ENCODE measurements around the gene PTCH2. TPM values are rescaled to one million over a fixed set of nuclear protein-coding genes. Genes with fewer than 3 reads are reported as not detected.

PTCH2 gene
- total RNA-seq, 1 experiment from 2014 or later, result 1.1 TPM

DNA sequence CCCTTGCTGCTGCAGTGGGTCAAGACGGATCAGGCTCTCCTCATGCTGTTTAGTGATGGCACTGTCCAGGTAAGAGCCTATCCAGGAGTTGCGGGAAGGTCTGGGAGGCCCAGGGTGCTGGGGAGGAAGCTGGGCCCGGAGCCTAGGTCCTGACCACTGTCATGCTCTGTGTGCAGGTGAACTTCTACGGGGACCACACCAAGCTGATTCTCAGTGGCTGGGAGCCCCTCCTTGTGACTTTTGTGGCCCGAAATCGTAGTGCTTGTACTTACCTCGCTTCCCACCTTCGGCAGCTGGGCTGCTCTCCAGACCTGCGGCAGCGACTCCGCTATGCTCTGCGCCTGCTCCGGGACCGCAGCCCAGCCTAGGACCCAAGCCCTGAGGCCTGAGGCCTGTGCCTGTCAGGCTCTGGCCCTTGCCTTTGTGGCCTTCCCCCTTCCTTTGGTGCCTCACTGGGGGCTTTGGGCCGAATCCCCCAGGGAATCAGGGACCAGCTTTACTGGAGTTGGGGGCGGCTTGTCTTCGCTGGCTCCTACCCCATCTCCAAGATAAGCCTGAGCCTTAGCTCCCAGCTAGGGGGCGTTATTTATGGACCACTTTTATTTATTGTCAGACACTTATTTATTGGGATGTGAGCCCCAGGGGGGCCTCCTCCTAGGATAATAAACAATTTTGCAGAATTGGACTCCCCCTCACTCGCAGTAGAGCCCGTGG lies 37.6 kb downstream of the PTCH2 start:
- Mint-ChIP-seq H3K9me3 (no peaks in the 10 kb centered on the region), H3K36me3 (peaks cover 22% of the 10 kb centered on the region), H3K27me3 (ENCODE audit: low read depth) (peaks cover 3% of the 10 kb centered on the region; the same call in 1 of the 2 replicates), H3K4me1 (peaks cover 41% of the 10 kb centered on the region), H3K27ac (peak overlapping the region; percentile 84), H3K4me3 (no peak overlapping the region)
- ATAC-seq (no peak), DNase-seq (ENCODE audit: low spot score) (no peak)
- TF ChIP-seq ZNF416 (CRISPR knock-in tag; IDR thresholded peaks at IDR 0.05) (no peak), CBFB (CRISPR knock-in tag; IDR thresholded peaks at IDR 0.05; ENCODE audit: low read depth) (no peak), TP53 (CRISPR knock-in tag; IDR thresholded peaks at IDR 0.05) (no peak), SMAD4 (CRISPR knock-in tag; IDR thresholded peaks at IDR 0.05) (no peak), TEAD1 (CRISPR knock-in tag; IDR thresholded peaks at IDR 0.05) (no peak), NR2C2 (CRISPR knock-in tag; IDR thresholded peaks at IDR 0.05) (no peak), RORB (CRISPR knock-in tag; IDR thresholded peaks at IDR 0.05) (no peak)
- TF ChIP-seq, protein P1, sequence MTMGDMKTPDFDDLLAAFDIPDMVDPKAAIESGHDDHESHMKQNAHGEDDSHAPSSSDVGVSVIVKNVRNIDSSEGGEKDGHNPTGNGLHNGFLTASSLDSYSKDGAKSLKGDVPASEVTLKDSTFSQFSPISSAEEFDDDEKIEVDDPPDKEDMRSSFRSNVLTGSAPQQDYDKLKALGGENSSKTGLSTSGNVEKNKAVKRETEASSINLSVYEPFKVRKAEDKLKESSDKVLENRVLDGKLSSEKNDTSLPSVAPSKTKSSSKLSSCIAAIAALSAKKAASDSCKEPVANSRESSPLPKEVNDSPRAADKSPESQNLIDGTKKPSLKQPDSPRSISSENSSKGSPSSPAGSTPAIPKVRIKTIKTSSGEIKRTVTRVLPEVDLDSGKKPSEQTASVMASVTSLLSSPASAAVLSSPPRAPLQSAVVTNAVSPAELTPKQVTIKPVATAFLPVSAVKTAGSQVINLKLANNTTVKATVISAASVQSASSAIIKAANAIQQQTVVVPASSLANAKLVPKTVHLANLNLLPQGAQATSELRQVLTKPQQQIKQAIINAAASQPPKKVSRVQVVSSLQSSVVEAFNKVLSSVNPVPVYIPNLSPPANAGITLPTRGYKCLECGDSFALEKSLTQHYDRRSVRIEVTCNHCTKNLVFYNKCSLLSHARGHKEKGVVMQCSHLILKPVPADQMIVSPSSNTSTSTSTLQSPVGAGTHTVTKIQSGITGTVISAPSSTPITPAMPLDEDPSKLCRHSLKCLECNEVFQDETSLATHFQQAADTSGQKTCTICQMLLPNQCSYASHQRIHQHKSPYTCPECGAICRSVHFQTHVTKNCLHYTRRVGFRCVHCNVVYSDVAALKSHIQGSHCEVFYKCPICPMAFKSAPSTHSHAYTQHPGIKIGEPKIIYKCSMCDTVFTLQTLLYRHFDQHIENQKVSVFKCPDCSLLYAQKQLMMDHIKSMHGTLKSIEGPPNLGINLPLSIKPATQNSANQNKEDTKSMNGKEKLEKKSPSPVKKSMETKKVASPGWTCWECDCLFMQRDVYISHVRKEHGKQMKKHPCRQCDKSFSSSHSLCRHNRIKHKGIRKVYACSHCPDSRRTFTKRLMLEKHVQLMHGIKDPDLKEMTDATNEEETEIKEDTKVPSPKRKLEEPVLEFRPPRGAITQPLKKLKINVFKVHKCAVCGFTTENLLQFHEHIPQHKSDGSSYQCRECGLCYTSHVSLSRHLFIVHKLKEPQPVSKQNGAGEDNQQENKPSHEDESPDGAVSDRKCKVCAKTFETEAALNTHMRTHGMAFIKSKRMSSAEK (CRISPR knock-in tag; IDR thresholded peaks at IDR 0.05; ENCODE audit: borderline replicate concordance), result no peak
- TF ChIP-seq, protein P2, sequence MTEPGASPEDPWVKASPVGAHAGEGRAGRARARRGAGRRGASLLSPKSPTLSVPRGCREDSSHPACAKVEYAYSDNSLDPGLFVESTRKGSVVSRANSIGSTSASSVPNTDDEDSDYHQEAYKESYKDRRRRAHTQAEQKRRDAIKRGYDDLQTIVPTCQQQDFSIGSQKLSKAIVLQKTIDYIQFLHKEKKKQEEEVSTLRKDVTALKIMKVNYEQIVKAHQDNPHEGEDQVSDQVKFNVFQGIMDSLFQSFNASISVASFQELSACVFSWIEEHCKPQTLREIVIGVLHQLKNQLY (CRISPR knock-in tag; IDR thresholded peaks at IDR 0.05), result no peak
- TF ChIP-seq, protein P3, sequence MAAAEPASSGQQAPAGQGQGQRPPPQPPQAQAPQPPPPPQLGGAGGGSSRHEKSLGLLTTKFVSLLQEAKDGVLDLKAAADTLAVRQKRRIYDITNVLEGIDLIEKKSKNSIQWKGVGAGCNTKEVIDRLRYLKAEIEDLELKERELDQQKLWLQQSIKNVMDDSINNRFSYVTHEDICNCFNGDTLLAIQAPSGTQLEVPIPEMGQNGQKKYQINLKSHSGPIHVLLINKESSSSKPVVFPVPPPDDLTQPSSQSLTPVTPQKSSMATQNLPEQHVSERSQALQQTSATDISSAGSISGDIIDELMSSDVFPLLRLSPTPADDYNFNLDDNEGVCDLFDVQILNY (CRISPR knock-in tag; IDR thresholded peaks at IDR 0.05), result no peak
- ChIA-PET POLR2A (no interaction called here), CTCF (interaction anchor here (0.5 to 2.8 kb wide), 8 partner anchors 9 to 74 kb away, joined by 3 to 14 read pairs (median 6); partner anchors contain the start of gene RNU5D-1)

DNA sequence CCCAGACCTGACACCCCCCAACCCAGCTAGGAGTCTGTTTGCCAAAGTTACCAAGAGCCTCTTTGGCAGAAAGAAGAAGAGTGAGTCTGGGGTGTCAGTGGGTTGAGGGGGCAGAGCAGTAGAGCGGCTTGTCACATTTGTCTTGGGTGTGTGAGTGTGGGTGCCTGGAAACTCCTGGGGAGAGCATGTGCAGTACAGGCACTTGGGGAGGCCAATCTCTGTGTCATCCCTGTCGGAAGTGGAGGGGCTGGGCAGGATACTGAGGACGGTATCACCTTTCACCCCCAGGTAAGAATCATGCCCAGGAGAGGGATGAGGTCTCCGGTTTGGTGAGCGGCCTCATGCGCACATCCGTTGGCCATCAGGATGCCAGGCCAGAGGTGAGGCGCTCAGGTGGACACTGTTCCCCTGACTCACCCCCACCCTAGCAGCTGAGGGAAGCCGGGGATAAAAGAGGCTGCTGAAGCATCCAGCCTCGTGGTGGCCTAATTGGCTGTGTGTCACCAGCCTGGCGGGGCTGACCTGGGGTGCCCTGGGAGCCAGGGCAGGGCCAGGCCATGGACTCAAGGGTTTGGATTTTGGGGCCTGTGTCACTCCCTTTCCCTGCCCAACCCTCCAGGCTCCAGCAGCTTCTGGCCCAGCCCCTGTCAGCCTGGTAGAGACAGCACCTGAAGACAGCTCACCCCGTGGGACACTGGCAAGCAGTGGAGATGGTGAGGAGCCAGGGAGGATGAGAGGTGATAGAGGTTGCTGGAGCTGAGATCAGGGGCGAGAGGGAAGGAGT lies 39.5 kb downstream of the PTCH2 start:
- no peak overlapping the region for H3K4me3 Mint-ChIP-seq
- H3K27ac Mint-ChIP-seq, result no peak overlapping the region
- ATAC-seq (no peak), DNase-seq (ENCODE audit: low spot score) (no peak)
- peaks cover 34% of the 10 kb centered on the region for H3K4me1 Mint-ChIP-seq
- ChIA-PET POLR2A (interaction anchor here (0.5 to 0.9 kb wide), 2 partner anchors 9 to 10 kb away, joined by 3 read pairs; no protein-coding TSS in a partner anchor), CTCF (no interaction called here)
- peaks cover 3% of the 10 kb centered on the region; the same call in 1 of the 2 replicates for H3K27me3 Mint-ChIP-seq (ENCODE audit: low read depth)
- peaks cover 22% of the 10 kb centered on the region for H3K36me3 Mint-ChIP-seq
- no peaks in the 10 kb centered on the region for H3K9me3 Mint-ChIP-seq
- TF ChIP-seq EMX1 (CRISPR knock-in tag; IDR thresholded peaks at IDR 0.05) (no peak), ZNF263 (CRISPR knock-in tag; IDR thresholded peaks at IDR 0.05; ENCODE audit: low read depth) (no peak), NR3C1 (CRISPR knock-in tag; conservative IDR thresholded peaks at IDR 0.05; ENCODE audit: low read depth) (no peak), FOXK1 (CRISPR knock-in tag; IDR thresholded peaks at IDR 0.05) (no peak), TCF7 (CRISPR knock-in tag; IDR thresholded peaks at IDR 0.05; ENCODE audit: low read depth) (no peak), NR2C2 (CRISPR knock-in tag; IDR thresholded peaks at IDR 0.05) (no peak), TEAD1 (CRISPR knock-in tag; IDR thresholded peaks at IDR 0.05) (no peak), ELF4 (CRISPR knock-in tag; IDR thresholded peaks at IDR 0.05; ENCODE audit: low read depth) (no peak), TEAD4 (CRISPR knock-in tag; IDR thresholded peaks at IDR 0.05) (no peak), OVOL2 (CRISPR knock-in tag; IDR thresholded peaks at IDR 0.05; ENCODE audit: borderline replicate concordance) (no peak), ZNF416 (CRISPR knock-in tag; IDR thresholded peaks at IDR 0.05) (no peak), ZNF423 (CRISPR knock-in tag; IDR thresholded peaks at IDR 0.05) (no peak), SMAD4 (CRISPR knock-in tag; IDR thresholded peaks at IDR 0.05) (no peak)
- TF ChIP-seq, protein P4, sequence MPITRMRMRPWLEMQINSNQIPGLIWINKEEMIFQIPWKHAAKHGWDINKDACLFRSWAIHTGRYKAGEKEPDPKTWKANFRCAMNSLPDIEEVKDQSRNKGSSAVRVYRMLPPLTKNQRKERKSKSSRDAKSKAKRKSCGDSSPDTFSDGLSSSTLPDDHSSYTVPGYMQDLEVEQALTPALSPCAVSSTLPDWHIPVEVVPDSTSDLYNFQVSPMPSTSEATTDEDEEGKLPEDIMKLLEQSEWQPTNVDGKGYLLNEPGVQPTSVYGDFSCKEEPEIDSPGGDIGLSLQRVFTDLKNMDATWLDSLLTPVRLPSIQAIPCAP (CRISPR knock-in tag; IDR thresholded peaks at IDR 0.05), result no peak
- TF ChIP-seq, protein P5, sequence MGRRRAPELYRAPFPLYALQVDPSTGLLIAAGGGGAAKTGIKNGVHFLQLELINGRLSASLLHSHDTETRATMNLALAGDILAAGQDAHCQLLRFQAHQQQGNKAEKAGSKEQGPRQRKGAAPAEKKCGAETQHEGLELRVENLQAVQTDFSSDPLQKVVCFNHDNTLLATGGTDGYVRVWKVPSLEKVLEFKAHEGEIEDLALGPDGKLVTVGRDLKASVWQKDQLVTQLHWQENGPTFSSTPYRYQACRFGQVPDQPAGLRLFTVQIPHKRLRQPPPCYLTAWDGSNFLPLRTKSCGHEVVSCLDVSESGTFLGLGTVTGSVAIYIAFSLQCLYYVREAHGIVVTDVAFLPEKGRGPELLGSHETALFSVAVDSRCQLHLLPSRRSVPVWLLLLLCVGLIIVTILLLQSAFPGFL (CRISPR knock-in tag; IDR thresholded peaks at IDR 0.05; ENCODE audit: borderline replicate concordance), result no peak
- TF ChIP-seq, protein P6, sequence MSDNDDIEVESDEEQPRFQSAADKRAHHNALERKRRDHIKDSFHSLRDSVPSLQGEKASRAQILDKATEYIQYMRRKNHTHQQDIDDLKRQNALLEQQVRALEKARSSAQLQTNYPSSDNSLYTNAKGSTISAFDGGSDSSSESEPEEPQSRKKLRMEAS (CRISPR knock-in tag; IDR thresholded peaks at IDR 0.05), result no peak
- TF ChIP-seq, protein P7, sequence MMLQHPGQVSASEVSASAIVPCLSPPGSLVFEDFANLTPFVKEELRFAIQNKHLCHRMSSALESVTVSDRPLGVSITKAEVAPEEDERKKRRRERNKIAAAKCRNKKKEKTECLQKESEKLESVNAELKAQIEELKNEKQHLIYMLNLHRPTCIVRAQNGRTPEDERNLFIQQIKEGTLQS (CRISPR knock-in tag; conservative IDR thresholded peaks at IDR 0.05), result no peak
- TF ChIP-seq, protein P8, sequence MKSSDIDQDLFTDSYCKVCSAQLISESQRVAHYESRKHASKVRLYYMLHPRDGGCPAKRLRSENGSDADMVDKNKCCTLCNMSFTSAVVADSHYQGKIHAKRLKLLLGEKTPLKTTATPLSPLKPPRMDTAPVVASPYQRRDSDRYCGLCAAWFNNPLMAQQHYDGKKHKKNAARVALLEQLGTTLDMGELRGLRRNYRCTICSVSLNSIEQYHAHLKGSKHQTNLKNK (CRISPR knock-in tag; IDR thresholded peaks at IDR 0.05), result no peak

Data from WTC11 (cell line).